ENCODE measurements around the gene ACVRL1. TPM values are rescaled to one million over a fixed set of nuclear protein-coding genes. Genes with fewer than 3 reads are reported as not detected.

ACVRL1 gene
- total and polyA plus RNA-seq, 9 of the 15 experiments (the other 6 are each of a cell fraction or from before 2014, with no cell fraction given): 0.07 to 1.4 (median 0.30) TPM

DNA sequence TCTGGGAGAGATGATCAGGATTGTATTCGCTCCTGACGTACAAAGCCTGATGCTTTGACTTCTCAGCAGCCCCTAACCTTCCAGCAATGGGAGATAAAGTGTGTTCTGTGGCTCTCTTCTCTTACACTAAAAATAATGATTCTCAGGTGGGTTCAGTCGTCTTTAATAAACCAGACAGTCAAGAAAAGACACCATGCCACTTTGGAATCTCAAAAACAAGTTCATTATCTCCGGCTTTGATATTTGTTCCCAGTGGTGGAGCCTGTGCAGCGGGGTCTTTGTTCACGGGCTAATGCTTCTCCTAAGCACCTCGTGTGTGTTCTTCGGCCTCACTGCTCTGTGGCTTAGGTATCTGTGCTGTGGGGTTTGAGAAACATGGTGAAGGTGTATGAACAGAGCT, 45.8 kb downstream of the ACVRL1 start (continued):
- TF ChIP-seq XRCC5 (IDR thresholded peaks at IDR 0.05; ENCODE audit: low read depth, low read length) (no peak), SLC30A9 (CRISPR knock-in tag; IDR thresholded peaks at IDR 0.05) (no peak), XRCC4 (IDR thresholded peaks at IDR 0.05; ENCODE audit: extremely low read depth, insufficient read depth, insufficient read length) (no peak)
- TF ChIP-seq, protein P1, sequence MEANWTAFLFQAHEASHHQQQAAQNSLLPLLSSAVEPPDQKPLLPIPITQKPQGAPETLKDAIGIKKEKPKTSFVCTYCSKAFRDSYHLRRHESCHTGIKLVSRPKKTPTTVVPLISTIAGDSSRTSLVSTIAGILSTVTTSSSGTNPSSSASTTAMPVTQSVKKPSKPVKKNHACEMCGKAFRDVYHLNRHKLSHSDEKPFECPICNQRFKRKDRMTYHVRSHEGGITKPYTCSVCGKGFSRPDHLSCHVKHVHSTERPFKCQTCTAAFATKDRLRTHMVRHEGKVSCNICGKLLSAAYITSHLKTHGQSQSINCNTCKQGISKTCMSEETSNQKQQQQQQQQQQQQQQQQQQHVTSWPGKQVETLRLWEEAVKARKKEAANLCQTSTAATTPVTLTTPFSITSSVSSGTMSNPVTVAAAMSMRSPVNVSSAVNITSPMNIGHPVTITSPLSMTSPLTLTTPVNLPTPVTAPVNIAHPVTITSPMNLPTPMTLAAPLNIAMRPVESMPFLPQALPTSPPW (CRISPR knock-in tag; IDR thresholded peaks at IDR 0.05): no peak
- TF ChIP-seq, protein P2, sequence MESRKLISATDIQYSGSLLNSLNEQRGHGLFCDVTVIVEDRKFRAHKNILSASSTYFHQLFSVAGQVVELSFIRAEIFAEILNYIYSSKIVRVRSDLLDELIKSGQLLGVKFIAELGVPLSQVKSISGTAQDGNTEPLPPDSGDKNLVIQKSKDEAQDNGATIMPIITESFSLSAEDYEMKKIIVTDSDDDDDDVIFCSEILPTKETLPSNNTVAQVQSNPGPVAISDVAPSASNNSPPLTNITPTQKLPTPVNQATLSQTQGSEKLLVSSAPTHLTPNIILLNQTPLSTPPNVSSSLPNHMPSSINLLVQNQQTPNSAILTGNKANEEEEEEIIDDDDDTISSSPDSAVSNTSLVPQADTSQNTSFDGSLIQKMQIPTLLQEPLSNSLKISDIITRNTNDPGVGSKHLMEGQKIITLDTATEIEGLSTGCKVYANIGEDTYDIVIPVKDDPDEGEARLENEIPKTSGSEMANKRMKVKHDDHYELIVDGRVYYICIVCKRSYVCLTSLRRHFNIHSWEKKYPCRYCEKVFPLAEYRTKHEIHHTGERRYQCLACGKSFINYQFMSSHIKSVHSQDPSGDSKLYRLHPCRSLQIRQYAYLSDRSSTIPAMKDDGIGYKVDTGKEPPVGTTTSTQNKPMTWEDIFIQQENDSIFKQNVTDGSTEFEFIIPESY (CRISPR knock-in tag; IDR thresholded peaks at IDR 0.05): no peak
- TF ChIP-seq, protein P3, sequence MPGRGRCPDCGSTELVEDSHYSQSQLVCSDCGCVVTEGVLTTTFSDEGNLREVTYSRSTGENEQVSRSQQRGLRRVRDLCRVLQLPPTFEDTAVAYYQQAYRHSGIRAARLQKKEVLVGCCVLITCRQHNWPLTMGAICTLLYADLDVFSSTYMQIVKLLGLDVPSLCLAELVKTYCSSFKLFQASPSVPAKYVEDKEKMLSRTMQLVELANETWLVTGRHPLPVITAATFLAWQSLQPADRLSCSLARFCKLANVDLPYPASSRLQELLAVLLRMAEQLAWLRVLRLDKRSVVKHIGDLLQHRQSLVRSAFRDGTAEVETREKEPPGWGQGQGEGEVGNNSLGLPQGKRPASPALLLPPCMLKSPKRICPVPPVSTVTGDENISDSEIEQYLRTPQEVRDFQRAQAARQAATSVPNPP (IDR thresholded peaks at IDR 0.05; ENCODE audit: borderline replicate concordance, insufficient read depth, insufficient read length): no peak
